ENCODE results near the gene CATSPERD.
"Not testable (repeated sequence)": the region's sequence is repeated elsewhere in the genome, so short reads cannot be mapped to it uniquely, and the experiment has no call there.

CATSPERD gene

DNA sequence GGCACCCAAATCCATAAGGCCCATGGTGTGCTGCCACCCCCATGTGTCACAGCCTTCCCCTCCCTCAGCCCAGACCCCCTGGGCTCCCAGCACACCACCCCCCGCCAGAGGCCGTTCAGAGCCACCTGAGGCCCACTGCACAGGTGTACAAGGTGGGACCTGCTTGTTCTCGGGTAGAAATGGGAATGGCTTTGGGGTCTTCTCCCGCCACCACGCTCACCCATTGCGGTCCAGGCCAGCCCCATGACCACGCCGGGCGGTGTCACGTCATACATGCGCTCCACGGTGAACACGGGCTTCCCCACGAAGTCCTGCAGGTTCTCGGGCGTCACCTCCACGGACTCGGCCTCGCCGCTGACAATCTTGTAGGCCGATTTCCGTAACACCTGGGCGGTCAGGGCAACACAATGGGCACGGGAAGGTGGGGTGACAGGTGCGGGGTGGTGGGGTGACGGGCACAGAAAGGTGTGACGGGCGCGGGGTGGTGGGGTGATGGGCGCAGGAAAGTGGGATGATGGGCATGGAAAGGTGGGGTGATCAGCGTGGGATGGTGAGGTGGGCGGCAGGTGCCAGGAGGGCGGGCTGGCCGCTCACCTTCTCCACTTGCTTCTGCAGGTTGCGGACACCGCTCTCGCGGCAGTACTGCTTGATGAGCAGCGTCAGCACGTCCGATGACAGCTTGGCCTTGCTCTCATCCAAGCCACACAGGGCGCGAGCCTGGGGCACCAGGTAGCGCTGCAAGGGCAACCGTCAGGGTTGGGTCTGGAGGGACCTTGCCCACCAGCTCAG, 26.1 kb upstream of the CATSPERD start:
- 96% methylated on average over 45 of the region's 45 CpGs for WGBS
- Histone ChIP-seq H3K27ac (ENCODE audit: low read depth, low read length) (no peak overlapping the region), H3K9me3 (ENCODE audit: insufficient read depth, low read depth, low read length) (no peaks in the 10 kb centered on the region), H3K27me3 (ENCODE audit: insufficient read depth, low read length) (no peaks in the 10 kb centered on the region), H3K4me3 (ENCODE audit: low read length) (no peak overlapping the region), H3K4me1 (ENCODE audit: insufficient read depth, low read length) (no peaks in the 10 kb centered on the region), H3K9ac (ENCODE audit: low read depth, low read length) (no peak overlapping the region), H3K36me3 (ENCODE audit: insufficient read depth, low read length) (peaks cover 77% of the 10 kb centered on the region)

GRCh38 chr19:5694956-5695648, 25.3 kb upstream of the CATSPERD start:
- H3K36me3 ChIP-seq (ENCODE audit: insufficient read depth, low read length) = peaks cover 82% of the 10 kb centered on the region
- no peak overlapping the region for H3K27ac ChIP-seq (ENCODE audit: low read depth, low read length)
- no peak overlapping the region for H3K9ac ChIP-seq (ENCODE audit: low read depth, low read length)
- 90% methylated on average over 8 of the region's 8 CpGs for WGBS
- no peaks in the 10 kb centered on the region for H3K9me3 ChIP-seq (ENCODE audit: insufficient read depth, low read depth, low read length)
- no peaks in the 10 kb centered on the region for H3K4me1 ChIP-seq (ENCODE audit: insufficient read depth, low read length)
- H3K4me3 ChIP-seq (ENCODE audit: low read length) = no peak overlapping the region
- no peaks in the 10 kb centered on the region for H3K27me3 ChIP-seq (ENCODE audit: insufficient read depth, low read length)

DNA sequence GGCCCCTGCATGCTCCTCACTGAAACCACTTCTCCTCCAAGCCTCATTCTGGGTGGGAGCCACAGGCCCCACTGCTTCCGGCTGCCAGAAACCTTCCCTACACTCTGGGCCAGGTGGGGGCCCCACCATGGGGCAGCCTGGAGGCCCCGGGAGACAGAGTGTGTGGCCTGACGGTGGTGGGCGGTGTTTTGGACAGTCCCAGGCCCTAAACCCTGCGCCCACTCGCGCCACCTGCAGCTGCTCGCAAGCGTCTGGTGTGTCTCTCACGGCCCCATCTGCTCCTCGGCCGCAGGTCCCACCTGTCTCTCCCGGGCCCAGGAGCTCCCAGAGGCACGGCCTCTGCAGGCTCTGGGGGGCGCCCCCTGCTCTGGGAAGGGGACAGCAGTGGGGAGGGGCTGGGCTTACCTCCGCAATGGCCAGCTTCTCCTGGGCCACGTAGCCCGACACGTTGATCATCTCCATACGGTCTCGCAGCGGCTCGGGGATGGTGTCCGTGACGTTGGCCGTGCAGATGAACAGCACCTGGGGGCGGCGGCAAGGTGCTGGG, 24.7 kb upstream of the CATSPERD start:
- Histone ChIP-seq H3K4me3 (ENCODE audit: low read length) (no peak overlapping the region), H3K9ac (ENCODE audit: low read depth, low read length) (no peak overlapping the region), H3K36me3 (ENCODE audit: insufficient read depth, low read length) (peaks cover 88% of the 10 kb centered on the region), H3K27ac (ENCODE audit: low read depth, low read length) (no peak overlapping the region), H3K27me3 (ENCODE audit: insufficient read depth, low read length) (no peaks in the 10 kb centered on the region), H3K9me3 (ENCODE audit: insufficient read depth, low read depth, low read length) (no peaks in the 10 kb centered on the region), H3K4me1 (ENCODE audit: insufficient read depth, low read length) (no peaks in the 10 kb centered on the region)
- WGBS = 95% methylated on average over 28 of the region's 28 CpGs

- Histone ChIP-seq H3K4me1 (ENCODE audit: insufficient read depth, low read length) (no peaks in the 10 kb centered on the region), H3K27ac (ENCODE audit: low read depth, low read length) (no peak overlapping the region), H3K9ac (ENCODE audit: low read depth, low read length) (no peak overlapping the region), H3K4me3 (ENCODE audit: low read length) (no peak overlapping the region), H3K27me3 (ENCODE audit: insufficient read depth, low read length) (no peaks in the 10 kb centered on the region), H3K36me3 (ENCODE audit: insufficient read depth, low read length) (peaks cover 89% of the 10 kb centered on the region), H3K9me3 (ENCODE audit: insufficient read depth, low read depth, low read length) (no peaks in the 10 kb centered on the region)
- 93% methylated on average over 42 of the region's 42 CpGs for WGBS
These were observed 24.0 kb upstream of the CATSPERD start for GRCh38 chr19:5696196-5697021.

DNA sequence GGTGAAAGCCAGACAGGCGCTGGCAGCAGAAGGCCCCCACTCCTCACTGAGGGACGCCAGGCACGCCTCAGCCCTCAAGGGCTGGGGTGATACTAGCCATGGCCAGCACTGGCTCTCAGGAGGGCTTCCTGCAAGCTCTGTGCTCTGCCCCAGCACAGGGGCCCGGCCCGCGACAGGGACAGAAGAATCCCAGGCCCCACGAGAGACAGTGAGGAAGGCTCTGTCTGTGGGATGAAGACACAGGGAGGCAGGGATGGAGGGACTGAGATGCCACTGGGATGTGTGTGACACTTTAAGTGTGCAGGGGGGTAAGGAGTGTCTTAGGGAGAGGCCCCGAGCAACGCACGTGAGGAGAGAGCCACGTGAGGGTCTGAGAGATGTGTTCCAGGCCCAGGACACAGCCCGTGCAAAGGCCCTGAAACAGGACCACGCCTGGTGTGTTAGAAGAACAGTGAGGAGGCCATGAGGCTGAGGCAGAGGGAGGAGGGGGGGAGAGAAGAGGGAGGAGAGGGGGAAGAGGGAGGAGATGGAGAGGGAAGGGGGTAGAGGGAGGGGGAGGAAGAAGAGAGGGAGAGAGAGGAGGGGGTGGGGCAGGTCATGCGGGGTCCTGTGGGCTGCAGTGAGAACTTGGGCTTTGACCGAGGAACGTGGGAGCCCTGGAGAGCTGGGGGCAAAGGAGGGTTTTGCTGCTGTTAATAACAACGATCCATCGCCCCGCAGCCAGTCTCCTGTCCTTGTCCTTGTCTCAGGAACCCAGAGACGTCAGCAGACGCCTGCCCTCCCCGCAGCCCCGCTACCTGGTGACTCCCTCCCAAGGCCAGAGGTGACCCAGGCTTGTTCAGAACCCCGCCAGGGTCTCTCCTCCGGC, 23.2 kb upstream of the CATSPERD start:
- Histone ChIP-seq H3K4me1 (ENCODE audit: insufficient read depth, low read length) (no peaks in the 10 kb centered on the region), H3K27me3 (ENCODE audit: insufficient read depth, low read length) (no peaks in the 10 kb centered on the region), H3K4me3 (ENCODE audit: low read length) (no peak overlapping the region), H3K27ac (ENCODE audit: low read depth, low read length) (0 out of 2 replicates have a peak overlapping the region, but pooled peaks have one; percentile 52), H3K9ac (ENCODE audit: low read depth, low read length) (no peak overlapping the region), H3K36me3 (ENCODE audit: insufficient read depth, low read length) (peaks cover 81% of the 10 kb centered on the region), H3K9me3 (ENCODE audit: insufficient read depth, low read depth, low read length) (no peaks in the 10 kb centered on the region)
- whole genome bisulfite sequencing = 87% methylated on average over 25 of the region's 25 CpGs

GRCh38 chr19:5697890-5698634, 22.4 kb upstream of the CATSPERD start:
- Histone ChIP-seq H3K27ac (ENCODE audit: low read depth, low read length) (0 out of 2 replicates have a peak overlapping the region, but pooled peaks have one; percentile 19), H3K4me3 (ENCODE audit: low read length) (no peak overlapping the region), H3K27me3 (ENCODE audit: insufficient read depth, low read length) (no peaks in the 10 kb centered on the region), H3K9me3 (ENCODE audit: insufficient read depth, low read depth, low read length) (no peaks in the 10 kb centered on the region), H3K4me1 (ENCODE audit: insufficient read depth, low read length) (no peaks in the 10 kb centered on the region), H3K9ac (ENCODE audit: low read depth, low read length) (no peak overlapping the region), H3K36me3 (ENCODE audit: insufficient read depth, low read length) (peaks cover 73% of the 10 kb centered on the region)
- WGBS = 91% methylated on average over 30 of the region's 30 CpGs

DNA sequence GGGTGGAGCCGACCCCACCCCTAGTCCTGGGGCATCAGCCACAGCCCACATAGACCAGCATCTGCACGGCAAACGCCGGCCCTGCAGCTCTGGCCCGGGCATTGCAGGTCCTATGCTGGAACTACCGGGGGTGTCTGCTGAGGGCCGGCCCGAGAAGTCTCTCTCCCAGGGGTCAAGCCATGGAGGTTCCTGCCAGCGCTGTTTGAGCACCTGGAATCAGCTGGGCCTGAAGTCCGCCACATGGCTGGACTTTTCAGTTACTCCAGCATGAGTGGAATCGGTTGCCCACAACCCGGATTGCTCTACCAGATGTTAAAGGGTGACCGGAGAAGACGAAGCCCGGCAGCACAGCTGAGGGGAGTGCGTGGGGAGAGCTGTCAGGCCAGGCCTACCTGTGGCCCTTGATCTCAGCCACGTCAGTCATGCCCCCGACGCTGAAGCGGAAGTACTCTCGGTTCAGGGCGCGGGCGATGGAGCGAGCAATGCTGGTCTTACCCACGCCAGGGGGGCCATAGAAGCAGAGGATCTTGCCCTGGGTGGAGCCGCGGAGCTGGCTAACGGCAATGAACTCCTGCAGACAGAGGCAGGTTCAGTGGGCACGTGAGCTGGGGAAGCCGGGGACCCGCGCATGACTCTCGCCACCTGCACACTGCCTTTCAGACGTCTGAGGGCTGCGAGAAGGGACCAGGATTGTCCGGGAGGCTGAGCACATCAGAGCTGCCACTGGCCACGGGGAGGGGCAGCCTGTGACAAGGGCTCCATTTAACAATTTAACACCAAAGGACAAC, 21.6 kb upstream of the CATSPERD start:
- Histone ChIP-seq H3K27me3 (ENCODE audit: insufficient read depth, low read length) (no peaks in the 10 kb centered on the region), H3K4me3 (ENCODE audit: low read length) (no peak overlapping the region), H3K9ac (ENCODE audit: low read depth, low read length) (no peak overlapping the region), H3K27ac (ENCODE audit: low read depth, low read length) (no peak overlapping the region), H3K4me1 (ENCODE audit: insufficient read depth, low read length) (no peaks in the 10 kb centered on the region), H3K36me3 (ENCODE audit: insufficient read depth, low read length) (peaks cover 73% of the 10 kb centered on the region), H3K9me3 (ENCODE audit: insufficient read depth, low read depth, low read length) (no peaks in the 10 kb centered on the region)
- WGBS = 96% methylated on average over 38 of the region's 38 CpGs

- H3K9ac ChIP-seq (ENCODE audit: low read depth, low read length) = no peak overlapping the region
- H3K36me3 ChIP-seq (ENCODE audit: insufficient read depth, low read length) = peaks cover 73% of the 10 kb centered on the region
- WGBS = 96% methylated on average over 22 of the region's 22 CpGs
- H3K4me1 ChIP-seq (ENCODE audit: insufficient read depth, low read length) = no peaks in the 10 kb centered on the region
- no peak overlapping the region for H3K27ac ChIP-seq (ENCODE audit: low read depth, low read length)
- no peaks in the 10 kb centered on the region for H3K27me3 ChIP-seq (ENCODE audit: insufficient read depth, low read length)
- H3K4me3 ChIP-seq (ENCODE audit: low read length) = no peak overlapping the region
- H3K9me3 ChIP-seq (ENCODE audit: insufficient read depth, low read depth, low read length) = no peaks in the 10 kb centered on the region
These were observed 19.9 kb upstream of the CATSPERD start for GRCh38 chr19:5700455-5701092.

- not testable (repeated sequence) for H3K27me3 ChIP-seq (ENCODE audit: insufficient read depth, low read length); H3K9ac ChIP-seq (ENCODE audit: low read depth, low read length); H3K9me3 ChIP-seq (ENCODE audit: insufficient read depth, low read depth, low read length); H3K27ac ChIP-seq (ENCODE audit: low read depth, low read length); H3K4me3 ChIP-seq (ENCODE audit: low read length); H3K4me1 ChIP-seq (ENCODE audit: insufficient read depth, low read length)
- 93% methylated on average over 20 of the region's 28 CpGs for WGBS
- H3K36me3 ChIP-seq (ENCODE audit: insufficient read depth, low read length) = peaks cover 73% of the 10 kb centered on the region
These were observed 18.4 kb upstream of the CATSPERD start for GRCh38 chr19:5702053-5702410.

Measured in HUES64 (cell line).